Measurements from ENCODE around the gene MADD.

Gene MADD

DNA sequence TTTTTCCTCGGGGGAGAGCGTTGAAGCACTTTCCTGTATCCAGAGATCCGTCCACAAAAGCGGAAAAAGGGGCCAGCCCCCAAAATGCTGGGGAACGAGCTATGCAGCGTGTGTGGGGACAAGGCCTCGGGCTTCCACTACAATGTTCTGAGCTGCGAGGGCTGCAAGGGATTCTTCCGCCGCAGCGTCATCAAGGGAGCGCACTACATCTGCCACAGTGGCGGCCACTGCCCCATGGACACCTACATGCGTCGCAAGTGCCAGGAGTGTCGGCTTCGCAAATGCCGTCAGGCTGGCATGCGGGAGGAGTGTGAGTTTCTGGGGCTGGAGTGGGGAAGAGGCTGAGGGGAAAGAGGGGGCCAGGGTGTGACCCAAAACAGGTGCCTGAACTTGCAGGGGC is 9.6 kb upstream of the MADD start:
- ATAC-seq, result no peak
- H3K36me3 Mint-ChIP-seq, result no peaks in the 10 kb centered on the region
- no peaks in the 10 kb centered on the region for H3K27me3 Mint-ChIP-seq
- H3K4me1 Mint-ChIP-seq, result peaks cover 18% of the 10 kb centered on the region
- no peak overlapping the region for H3K27ac Mint-ChIP-seq
- no peaks in the 10 kb centered on the region for H3K9me3 Mint-ChIP-seq
- no peak overlapping the region for H3K4me3 Mint-ChIP-seq

GRCh38 chr11:47261291-47261800 is 8.6 kb upstream of the MADD start:
- Mint-ChIP-seq H3K27ac (no peak overlapping the region), H3K9me3 (no peaks in the 10 kb centered on the region), H3K36me3 (no peaks in the 10 kb centered on the region), H3K4me3 (no peak overlapping the region), H3K4me1 (peaks cover 18% of the 10 kb centered on the region), H3K27me3 (no peaks in the 10 kb centered on the region)
- ATAC-seq, result no peak

DNA sequence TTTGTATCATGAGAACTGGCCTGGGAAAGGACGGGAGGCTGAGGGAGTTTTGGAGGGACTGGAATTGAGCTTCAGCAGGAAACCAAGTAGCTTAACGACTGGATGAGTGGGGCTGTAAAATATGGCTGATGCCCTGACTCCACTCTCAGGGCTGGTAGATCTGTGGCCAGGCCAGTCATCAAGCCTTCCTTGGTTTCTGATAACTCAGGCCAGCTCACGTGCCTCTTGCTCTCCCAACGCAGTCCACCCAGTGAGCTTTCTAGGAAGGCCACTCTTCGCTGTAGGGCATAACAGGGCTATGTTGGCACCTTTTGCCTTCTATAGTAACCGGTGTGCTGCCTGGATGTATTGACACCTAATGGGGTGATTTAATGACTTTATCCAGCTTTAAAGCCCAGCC is 5.8 kb upstream of the MADD start:
- Mint-ChIP-seq H3K4me3 (no peak overlapping the region), H3K27me3 (no peaks in the 10 kb centered on the region), H3K4me1 (peaks cover 17% of the 10 kb centered on the region), H3K36me3 (no peaks in the 10 kb centered on the region), H3K9me3 (no peaks in the 10 kb centered on the region), H3K27ac (no peak overlapping the region)
- no peak for ATAC-seq

DNA sequence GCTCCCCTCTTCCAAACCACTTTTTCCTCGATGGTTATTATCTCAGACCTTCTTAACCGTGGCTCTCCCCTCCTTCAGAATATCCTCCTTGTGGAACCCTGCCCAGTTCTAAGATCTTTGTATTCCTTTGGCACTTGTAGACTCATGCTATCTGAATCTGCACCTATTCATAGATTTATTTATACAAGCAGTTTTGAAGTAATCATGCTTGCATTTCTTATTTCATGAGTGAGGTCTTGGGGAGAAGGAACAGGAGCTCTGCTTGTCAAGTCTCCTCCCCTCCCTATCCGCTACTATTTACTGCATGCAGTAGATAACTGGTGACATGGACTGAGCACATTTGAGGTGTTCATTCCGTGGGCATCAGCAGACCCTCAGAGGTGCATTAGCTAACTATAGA is 5.4 kb upstream of the MADD start:
- H3K4me1 Mint-ChIP-seq, result peaks cover 15% of the 10 kb centered on the region
- ATAC-seq, result no peak
- H3K4me3 Mint-ChIP-seq, result no peak overlapping the region
- H3K27me3 Mint-ChIP-seq, result no peaks in the 10 kb centered on the region
- H3K9me3 Mint-ChIP-seq, result no peaks in the 10 kb centered on the region
- H3K27ac Mint-ChIP-seq, result no peak overlapping the region
- no peaks in the 10 kb centered on the region for H3K36me3 Mint-ChIP-seq

DNA sequence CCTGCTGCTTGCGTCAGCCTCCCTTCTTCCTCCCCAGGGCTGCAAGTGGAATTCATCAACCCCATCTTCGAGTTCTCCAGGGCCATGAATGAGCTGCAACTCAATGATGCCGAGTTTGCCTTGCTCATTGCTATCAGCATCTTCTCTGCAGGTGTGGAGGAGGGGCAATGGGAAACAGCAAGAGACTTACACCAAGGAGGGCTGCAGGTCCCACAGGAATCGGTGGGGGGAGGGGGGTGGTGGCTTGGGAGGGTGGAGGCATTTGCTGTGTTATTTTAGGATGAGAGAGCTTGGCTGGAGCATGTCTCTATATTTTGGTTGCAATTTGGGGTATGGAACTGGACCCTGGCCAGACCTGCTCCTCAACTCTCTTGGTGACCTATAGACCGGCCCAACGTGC is 2.1 kb upstream of the MADD start:
- Mint-ChIP-seq H3K36me3 (no peaks in the 10 kb centered on the region), H3K27ac (peak overlapping the region; percentile 99), H3K27me3 (no peaks in the 10 kb centered on the region), H3K9me3 (no peaks in the 10 kb centered on the region), H3K4me1 (peaks cover 36% of the 10 kb centered on the region), H3K4me3 (no peak overlapping the region)
- ATAC-seq, result no peak

DNA sequence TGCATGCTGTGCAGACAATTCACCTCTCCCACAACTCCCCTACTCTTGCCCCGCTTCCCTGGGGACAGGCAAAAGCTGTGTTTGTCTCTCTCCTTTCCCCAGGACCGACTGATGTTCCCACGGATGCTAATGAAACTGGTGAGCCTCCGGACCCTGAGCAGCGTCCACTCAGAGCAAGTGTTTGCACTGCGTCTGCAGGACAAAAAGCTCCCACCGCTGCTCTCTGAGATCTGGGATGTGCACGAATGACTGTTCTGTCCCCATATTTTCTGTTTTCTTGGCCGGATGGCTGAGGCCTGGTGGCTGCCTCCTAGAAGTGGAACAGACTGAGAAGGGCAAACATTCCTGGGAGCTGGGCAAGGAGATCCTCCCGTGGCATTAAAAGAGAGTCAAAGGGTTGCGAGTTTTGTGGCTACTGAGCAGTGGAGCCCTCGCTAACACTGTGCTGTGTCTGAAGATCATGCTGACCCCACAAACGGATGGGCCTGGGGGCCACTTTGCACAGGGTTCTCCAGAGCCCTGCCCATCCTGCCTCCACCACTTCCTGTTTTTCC is 1.4 kb upstream of the MADD start:
- Mint-ChIP-seq H3K27me3 (no peaks in the 10 kb centered on the region), H3K9me3 (no peaks in the 10 kb centered on the region), H3K4me3 (peak overlapping the region; percentile 91), H3K36me3 (no peaks in the 10 kb centered on the region), H3K27ac (peak overlapping the region; percentile 99), H3K4me1 (peaks cover 38% of the 10 kb centered on the region)
- ATAC-seq, result no peak

GRCh38 chr11:47269002-47269828 is 718 bp upstream of the MADD start:
- Mint-ChIP-seq H3K4me3 (peak overlapping the region; percentile 91), H3K36me3 (peaks cover under 1% of the 10 kb centered on the region), H3K27ac (peak overlapping the region; percentile 99), H3K9me3 (no peaks in the 10 kb centered on the region), H3K4me1 (peaks cover 38% of the 10 kb centered on the region), H3K27me3 (no peaks in the 10 kb centered on the region)
- ATAC-seq, result peak; percentile 86

GRCh38 chr11:47270331-47271271 is 668 bp downstream of the MADD start:
- Mint-ChIP-seq H3K27me3 (no peaks in the 10 kb centered on the region), H3K4me1 (peaks cover 43% of the 10 kb centered on the region), H3K36me3 (peaks cover 9% of the 10 kb centered on the region), H3K27ac (peak overlapping the region; percentile 99), H3K4me3 (peak overlapping the region; percentile 91), H3K9me3 (no peaks in the 10 kb centered on the region)
- ATAC-seq, result no peak

DNA sequence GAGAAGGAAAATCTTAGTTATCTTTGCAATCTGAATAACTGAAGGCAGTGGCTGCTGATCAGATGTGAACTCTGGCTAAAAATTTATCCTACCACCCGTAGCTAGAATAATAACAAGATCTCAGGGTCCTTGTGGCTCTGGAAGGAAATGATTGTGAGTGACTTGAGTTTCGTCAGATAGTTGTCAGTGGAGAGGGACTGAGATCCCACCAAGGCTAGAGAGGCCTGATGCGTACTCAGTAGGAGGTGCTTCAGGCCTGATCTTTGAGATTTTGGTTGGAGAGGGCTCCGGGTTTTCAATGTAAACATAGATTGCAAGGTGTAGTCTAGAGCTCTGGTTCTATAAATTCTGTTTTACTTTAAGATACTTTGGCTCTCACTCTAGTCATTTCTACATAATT is 1.4 kb downstream of the MADD start:
- no peaks in the 10 kb centered on the region for H3K27me3 Mint-ChIP-seq
- ATAC-seq, result no peak
- H3K36me3 Mint-ChIP-seq, result peaks cover 16% of the 10 kb centered on the region
- H3K4me1 Mint-ChIP-seq, result peaks cover 43% of the 10 kb centered on the region
- peak overlapping the region; percentile 99 for H3K27ac Mint-ChIP-seq
- H3K4me3 Mint-ChIP-seq, result peak overlapping the region; percentile 77
- H3K9me3 Mint-ChIP-seq, result no peaks in the 10 kb centered on the region

- no peak for ATAC-seq
- Mint-ChIP-seq H3K9me3 (no peaks in the 10 kb centered on the region), H3K27ac (no peak overlapping the region), H3K27me3 (no peaks in the 10 kb centered on the region), H3K36me3 (peaks cover 20% of the 10 kb centered on the region), H3K4me1 (peaks cover 43% of the 10 kb centered on the region), H3K4me3 (peak overlapping the region; percentile 38)
Observed at GRCh38 chr11:47271961-47272661, 2.2 kb downstream of the MADD start.

GRCh38 chr11:47272706-47273105 is 2.8 kb downstream of the MADD start:
- Mint-ChIP-seq H3K9me3 (no peaks in the 10 kb centered on the region), H3K27me3 (no peaks in the 10 kb centered on the region), H3K27ac (no peak overlapping the region), H3K36me3 (peaks cover 20% of the 10 kb centered on the region), H3K4me1 (peaks cover 43% of the 10 kb centered on the region), H3K4me3 (no peak overlapping the region)
- ATAC-seq, result no peak

- H3K27ac Mint-ChIP-seq, result no peak overlapping the region
- no peaks in the 10 kb centered on the region for H3K9me3 Mint-ChIP-seq
- ATAC-seq, result no peak
- H3K4me1 Mint-ChIP-seq, result peaks cover 30% of the 10 kb centered on the region
- H3K4me3 Mint-ChIP-seq, result no peak overlapping the region
- peaks cover 28% of the 10 kb centered on the region for H3K36me3 Mint-ChIP-seq
- no peaks in the 10 kb centered on the region for H3K27me3 Mint-ChIP-seq
Observed at GRCh38 chr11:47274495-47275235, 4.7 kb downstream of the MADD start.

GRCh38 chr11:47276923-47277322 is 7.0 kb downstream of the MADD start:
- peaks cover 41% of the 10 kb centered on the region for H3K36me3 Mint-ChIP-seq
- no peaks in the 10 kb centered on the region for H3K27me3 Mint-ChIP-seq
- no peak overlapping the region for H3K4me3 Mint-ChIP-seq
- no peaks in the 10 kb centered on the region for H3K9me3 Mint-ChIP-seq
- ATAC-seq, result no peak
- H3K27ac Mint-ChIP-seq, result no peak overlapping the region
- peaks cover 17% of the 10 kb centered on the region for H3K4me1 Mint-ChIP-seq

- Mint-ChIP-seq H3K9me3 (no peaks in the 10 kb centered on the region), H3K27ac (no peak overlapping the region), H3K4me1 (peaks cover 6% of the 10 kb centered on the region), H3K36me3 (peaks cover 48% of the 10 kb centered on the region), H3K27me3 (no peaks in the 10 kb centered on the region), H3K4me3 (no peak overlapping the region)
- no peak for ATAC-seq
Observed at GRCh38 chr11:47278058-47278457, 8.1 kb downstream of the MADD start.
